GM18526 (cell line): ENCODE results near the gene TCHP.

ENCODE experiments used
- POLR2A ChIP-seq: IDR thresholded peaks from 3 replicates; pipeline ENCODE4 v1.6.1; 2011; ENCODE audit not compliant: insufficient read length; ENCODE audit errors: extremely low read depth

The TCHP gene

GRCh38 chr12:109959411-109960093, 59.5 kb downstream of the TCHP start:
- TF ChIP-seq POLR2A = no peak

- TF ChIP-seq POLR2A = no peak
These were observed 61.1 kb downstream of the TCHP start for GRCh38 chr12:109961201-109961600.

GRCh38 chr12:109961612-109962011, 61.5 kb downstream of the TCHP start:
- TF ChIP-seq POLR2A = no peak

- TF ChIP-seq POLR2A = no peak
These were observed 62.3 kb downstream of the TCHP start for GRCh38 chr12:109962398-109962797.

GRCh38 chr12:109963330-109963729, 63.3 kb downstream of the TCHP start:
- TF ChIP-seq POLR2A = no peak

GRCh38 chr12:109963743-109964429, 63.8 kb downstream of the TCHP start:
- no peak for TF ChIP-seq POLR2A

GRCh38 chr12:109966546-109966945, 66.5 kb downstream of the TCHP start:
- no peak for TF ChIP-seq POLR2A

GRCh38 chr12:109967383-109968031, 67.4 kb downstream of the TCHP start:
- TF ChIP-seq POLR2A = no peak
